ENCODE measurements around the gene SWT1.

- TF ChIP-seq CTCF (IDR thresholded peaks at IDR 0.05) (no peak), POLR2A (IDR thresholded peaks at IDR 0.05) (no peak)
Observed at GRCh38 chr1:185293967-185294542, 137.1 kb downstream of the SWT1 start.
